Stimulated activated memory B cell treated with anti-CD40 and anti-IgM and Interleukin-4, amounts not matched to agents 10 μg/mL and 1 μg/mL and 100 μg/mL, for 72 hours (primary cell): ENCODE data around the gene PAK3.

Experiments
- ATAC-seq: fragments of 150-1000 bp; cut with Tn5 transposase; 2 replicates; pipeline ENCODE4 v1.10.0; 2021
- H3K27ac Mint-ChIP-seq: one replicate; pipeline ENCODE4 v1.8.0; 2022; ENCODE audit warnings: mild to moderate bottlenecking, mixed read lengths
- H3K27me3 Mint-ChIP-seq: one replicate; pipeline ENCODE4 v1.8.0; 2022; ENCODE audit warnings: mixed read lengths
- H3K36me3 Mint-ChIP-seq: one replicate; pipeline ENCODE4 v1.8.0; 2022; ENCODE audit warnings: mixed read lengths
- H3K4me1 Mint-ChIP-seq: one replicate; pipeline ENCODE4 v1.8.0; 2022; ENCODE audit warnings: mixed read lengths
- H3K4me3 Mint-ChIP-seq: one replicate; pipeline ENCODE4 v1.8.0; 2022; ENCODE audit warnings: mild to moderate bottlenecking, moderate library complexity, mixed read lengths
- H3K9me3 Mint-ChIP-seq: one replicate; pipeline ENCODE4 v1.8.0; 2022; ENCODE audit warnings: mixed read lengths

The PAK3 gene

GRCh38 chrX:111095974-111096895, at the start of gene PAK3:
TSS of gene PAK3 (plus strand) at chrX:111096191. CDS start at chrX:111123104, 26,913 bp downstream.
- Mint-ChIP-seq H3K36me3 (no peaks in the 10 kb centered on the region), H3K4me1 (peaks cover 22% of the 10 kb centered on the region), H3K9me3 (no peaks in the 10 kb centered on the region), H3K27me3 (peaks cover 11% of the 10 kb centered on the region), H3K4me3 (peak within 1 kb of the TSS; percentile 74), H3K27ac (peak within 1 kb of the TSS; percentile 6)
- ATAC-seq: peak; percentile 51

DNA sequence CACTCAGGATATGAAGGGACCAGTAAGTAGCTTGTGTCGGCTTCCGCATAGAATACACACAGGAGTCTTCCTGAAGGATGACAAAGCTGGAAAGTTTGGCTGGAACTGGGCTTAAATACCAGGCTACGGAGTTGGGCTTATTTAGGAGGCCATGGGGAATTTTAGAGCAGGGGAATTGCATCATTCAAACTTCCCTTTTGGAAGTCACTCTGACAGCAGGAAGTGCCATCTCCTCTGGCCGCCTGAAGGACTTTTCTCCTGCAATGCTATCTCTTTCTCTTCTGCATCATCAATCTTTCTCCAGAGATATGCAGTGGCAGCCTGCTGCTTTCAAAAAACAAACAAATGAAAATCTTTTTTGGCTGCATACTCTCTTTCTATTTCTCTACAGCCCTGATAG, 48.4 kb upstream of the PAK3 start:
- Mint-ChIP-seq H3K27ac (no peak overlapping the region), H3K4me3 (no peak overlapping the region), H3K4me1 (no peaks in the 10 kb centered on the region), H3K27me3 (no peaks in the 10 kb centered on the region), H3K9me3 (no peaks in the 10 kb centered on the region), H3K36me3 (no peaks in the 10 kb centered on the region)
- no peak for ATAC-seq

GRCh38 chrX:111052478-111052877, 43.5 kb upstream of the PAK3 start:
- H3K4me3 Mint-ChIP-seq: no peak overlapping the region
- H3K9me3 Mint-ChIP-seq: no peaks in the 10 kb centered on the region
- no peaks in the 10 kb centered on the region for H3K27me3 Mint-ChIP-seq
- no peak for ATAC-seq
- H3K36me3 Mint-ChIP-seq: no peaks in the 10 kb centered on the region
- H3K27ac Mint-ChIP-seq: no peak overlapping the region
- no peaks in the 10 kb centered on the region for H3K4me1 Mint-ChIP-seq

- Mint-ChIP-seq H3K27ac (no peak overlapping the region), H3K4me1 (no peaks in the 10 kb centered on the region), H3K36me3 (no peaks in the 10 kb centered on the region), H3K9me3 (no peaks in the 10 kb centered on the region), H3K27me3 (no peaks in the 10 kb centered on the region), H3K4me3 (no peak overlapping the region)
- ATAC-seq: no peak
Measured at GRCh38 chrX:111071542-111072277, 24.3 kb upstream of the PAK3 start.

- Mint-ChIP-seq H3K4me3 (no peak overlapping the region), H3K36me3 (no peaks in the 10 kb centered on the region), H3K27me3 (no peaks in the 10 kb centered on the region), H3K4me1 (no peaks in the 10 kb centered on the region), H3K27ac (no peak overlapping the region), H3K9me3 (no peaks in the 10 kb centered on the region)
- ATAC-seq: no peak
Measured at GRCh38 chrX:111083081-111083480, 12.9 kb upstream of the PAK3 start.

DNA sequence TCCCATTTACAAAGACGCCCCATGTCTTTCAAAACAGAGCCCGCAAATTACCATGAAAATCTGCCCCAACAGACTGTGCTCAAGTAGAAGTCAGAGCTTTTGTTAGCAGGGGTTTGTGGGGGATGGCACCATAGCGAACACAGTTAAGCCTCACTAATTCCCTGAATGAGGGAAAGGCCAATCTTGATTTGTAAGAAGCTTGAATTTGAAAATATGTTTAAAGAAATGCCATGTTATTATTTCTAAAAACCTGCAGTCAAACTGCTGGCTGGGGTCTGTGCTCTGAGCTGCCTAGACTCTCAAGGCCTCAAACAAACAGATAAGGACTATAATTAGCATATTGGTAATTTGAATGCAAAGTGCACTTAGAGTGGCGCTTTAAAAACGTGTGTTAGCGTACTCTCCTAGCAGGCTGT, 9.4 kb upstream of the PAK3 start:
- Mint-ChIP-seq H3K27ac (no peak overlapping the region), H3K4me3 (no peak overlapping the region), H3K9me3 (no peaks in the 10 kb centered on the region), H3K36me3 (no peaks in the 10 kb centered on the region), H3K27me3 (no peaks in the 10 kb centered on the region), H3K4me1 (no peaks in the 10 kb centered on the region)
- ATAC-seq: no peak

DNA sequence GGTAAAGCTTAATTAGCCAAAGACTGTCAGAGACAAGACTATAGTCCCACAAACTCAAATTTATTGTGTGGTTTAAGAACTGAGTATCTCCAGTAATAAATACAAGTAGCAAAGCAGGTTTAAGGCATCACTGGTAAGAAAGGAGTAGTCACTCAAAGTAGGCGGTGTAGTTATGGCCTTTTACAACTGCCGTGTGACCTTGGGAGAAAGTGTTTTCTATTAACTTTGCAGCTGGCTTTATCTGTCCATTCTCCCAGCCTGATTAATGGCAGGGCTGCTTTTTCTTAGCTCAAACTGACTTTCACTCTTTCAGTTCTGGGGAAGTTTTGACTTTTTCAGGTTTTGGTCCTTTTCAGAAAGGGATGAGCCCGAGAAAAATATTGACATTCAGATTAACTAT, 7.4 kb upstream of the PAK3 start:
- Mint-ChIP-seq H3K4me1 (no peaks in the 10 kb centered on the region), H3K27me3 (no peaks in the 10 kb centered on the region)

GRCh38 chrX:111090458-111090857, 5.5 kb upstream of the PAK3 start:
- ATAC-seq: no peak
- Mint-ChIP-seq H3K9me3 (no peaks in the 10 kb centered on the region), H3K27me3 (no peaks in the 10 kb centered on the region), H3K4me1 (peaks cover under 1% of the 10 kb centered on the region), H3K36me3 (no peaks in the 10 kb centered on the region), H3K4me3 (no peak overlapping the region), H3K27ac (no peak overlapping the region)

More for the DNA sequence above, 7.4 kb upstream of the PAK3 start:
- Mint-ChIP-seq H3K36me3 (no peaks in the 10 kb centered on the region), H3K9me3 (no peaks in the 10 kb centered on the region), H3K27ac (no peak overlapping the region), H3K4me3 (no peak overlapping the region)
- ATAC-seq: no peak

GRCh38 chrX:111098874-111099273, 2.9 kb downstream of the PAK3 start:
- ATAC-seq: peak; percentile 62
- Mint-ChIP-seq H3K27ac (no peak overlapping the region), H3K27me3 (peaks cover 11% of the 10 kb centered on the region), H3K36me3 (no peaks in the 10 kb centered on the region), H3K4me1 (peaks cover 22% of the 10 kb centered on the region), H3K4me3 (peak overlapping the region; percentile 29), H3K9me3 (no peaks in the 10 kb centered on the region)

DNA sequence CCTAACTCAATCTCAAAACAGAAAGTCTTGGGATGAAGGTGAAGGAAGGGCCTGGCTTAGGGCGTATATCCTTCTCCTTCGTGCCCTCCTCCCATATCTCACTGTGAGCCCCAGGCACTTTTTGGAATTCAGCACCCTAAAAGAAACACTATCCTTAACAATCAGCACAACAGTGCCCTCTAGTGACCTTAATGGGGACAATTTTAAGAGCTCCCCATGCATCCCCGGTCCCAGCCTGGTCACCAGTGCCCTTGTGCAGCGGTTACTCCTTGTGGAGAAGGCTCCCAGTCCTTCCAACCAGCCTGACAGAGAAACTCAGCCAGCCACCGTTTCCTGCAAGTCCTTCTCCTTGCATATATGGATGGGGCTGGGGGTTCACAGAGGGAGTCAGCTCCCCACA, 4.2 kb downstream of the PAK3 start:
- Mint-ChIP-seq H3K27ac (no peak overlapping the region), H3K36me3 (no peaks in the 10 kb centered on the region), H3K9me3 (no peaks in the 10 kb centered on the region), H3K4me1 (peaks cover 22% of the 10 kb centered on the region), H3K27me3 (peaks cover 11% of the 10 kb centered on the region), H3K4me3 (no peak overlapping the region)
- no peak for ATAC-seq

- ATAC-seq: no peak
- Mint-ChIP-seq H3K27ac (no peak overlapping the region), H3K4me3 (no peak overlapping the region), H3K36me3 (no peaks in the 10 kb centered on the region), H3K4me1 (peaks cover 14% of the 10 kb centered on the region), H3K27me3 (peaks cover 11% of the 10 kb centered on the region), H3K9me3 (no peaks in the 10 kb centered on the region)
Measured at GRCh38 chrX:111101580-111101979, 5.6 kb downstream of the PAK3 start.

GRCh38 chrX:111102636-111103035, 6.6 kb downstream of the PAK3 start:
- H3K27me3 Mint-ChIP-seq: peaks cover 7% of the 10 kb centered on the region
- H3K36me3 Mint-ChIP-seq: no peaks in the 10 kb centered on the region
- H3K4me1 Mint-ChIP-seq: peaks cover 14% of the 10 kb centered on the region
- ATAC-seq: no peak
- no peaks in the 10 kb centered on the region for H3K9me3 Mint-ChIP-seq
- no peak overlapping the region for H3K4me3 Mint-ChIP-seq
- H3K27ac Mint-ChIP-seq: no peak overlapping the region

DNA sequence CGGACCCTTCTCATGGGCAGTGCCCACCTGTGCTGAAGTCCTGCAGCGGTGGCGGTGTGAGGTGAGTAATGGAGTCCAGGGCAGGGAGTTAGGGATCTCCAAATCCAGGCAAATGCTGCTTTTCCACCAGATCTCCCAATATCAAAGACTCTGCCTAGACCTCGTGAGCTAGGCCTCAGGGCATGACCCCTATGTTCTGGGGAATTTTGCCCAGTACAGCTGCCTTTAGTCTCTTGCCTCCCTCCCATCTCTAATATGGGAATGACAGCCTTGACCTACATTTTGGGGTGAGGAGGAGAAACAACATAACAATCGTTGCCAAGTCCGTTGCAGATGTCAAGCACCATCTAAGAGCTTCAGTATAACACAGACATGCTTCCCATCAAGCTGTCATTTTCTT, 7.3 kb downstream of the PAK3 start:
- peaks cover 8% of the 10 kb centered on the region for H3K4me1 Mint-ChIP-seq
- H3K36me3 Mint-ChIP-seq: no peaks in the 10 kb centered on the region
- H3K27ac Mint-ChIP-seq: no peak overlapping the region
- H3K9me3 Mint-ChIP-seq: no peaks in the 10 kb centered on the region
- H3K27me3 Mint-ChIP-seq: peaks cover under 1% of the 10 kb centered on the region
- no peak for ATAC-seq
- H3K4me3 Mint-ChIP-seq: no peak overlapping the region

GRCh38 chrX:111110098-111110775, 14.2 kb downstream of the PAK3 start:
- H3K4me3 Mint-ChIP-seq: no peak overlapping the region
- H3K9me3 Mint-ChIP-seq: no peaks in the 10 kb centered on the region

DNA sequence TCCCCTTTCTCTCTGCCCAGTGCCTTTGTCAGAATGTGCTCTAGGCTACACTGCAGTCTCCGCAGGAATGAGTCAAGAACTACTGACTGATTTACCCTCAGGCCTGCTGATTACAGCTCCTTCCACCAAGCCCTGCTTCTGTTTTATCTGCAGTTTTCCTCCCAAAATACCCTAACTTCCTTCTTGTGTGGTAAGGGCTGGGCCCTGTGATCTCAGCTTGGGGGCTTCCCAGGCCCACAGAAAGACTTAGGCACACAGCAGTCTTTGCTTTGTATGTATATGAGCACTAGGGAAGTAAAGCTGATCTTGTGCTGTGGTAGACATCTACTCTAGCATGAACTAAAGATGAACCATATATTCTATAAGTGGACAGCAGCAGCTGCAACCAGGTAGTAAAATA, 18.8 kb downstream of the PAK3 start:
- Mint-ChIP-seq H3K9me3 (no peaks in the 10 kb centered on the region), H3K27ac (no peak overlapping the region), H3K27me3 (no peaks in the 10 kb centered on the region), H3K4me3 (no peak overlapping the region), H3K4me1 (no peaks in the 10 kb centered on the region), H3K36me3 (no peaks in the 10 kb centered on the region)
- no peak for ATAC-seq

More at GRCh38 chrX:111110098-111110775, 14.2 kb downstream of the PAK3 start:
- H3K4me1 Mint-ChIP-seq: no peaks in the 10 kb centered on the region
- no peaks in the 10 kb centered on the region for H3K27me3 Mint-ChIP-seq
- no peak for ATAC-seq
- no peak overlapping the region for H3K27ac Mint-ChIP-seq
- no peaks in the 10 kb centered on the region for H3K36me3 Mint-ChIP-seq
